ENCODE results near the gene TGFBR3.
"Not testable (repeated sequence)": the region's sequence is repeated elsewhere in the genome, so short reads cannot be mapped to it uniquely, and the experiment has no call there.

The TGFBR3 gene

GRCh38 chr1:91847851-91848250 is 38.1 kb downstream of the TGFBR3 start:
- no peak for DNase-seq

- DNase-seq: no peak
These were observed 39.3 kb downstream of the TGFBR3 start for GRCh38 chr1:91846639-91847013.

- no peak for DNase-seq
These were observed 39.8 kb downstream of the TGFBR3 start for GRCh38 chr1:91846007-91846638.

GRCh38 chr1:91844862-91845528 is 41.0 kb downstream of the TGFBR3 start:
- no peak for DNase-seq

GRCh38 chr1:91843843-91844242 is 42.1 kb downstream of the TGFBR3 start:
- DNase-seq: no peak

- DNase-seq: no peak
These were observed 43.4 kb downstream of the TGFBR3 start for GRCh38 chr1:91842563-91842962.

GRCh38 chr1:91842056-91842455 is 43.9 kb downstream of the TGFBR3 start:
- no peak for DNase-seq

GRCh38 chr1:91840276-91840675 is 45.7 kb downstream of the TGFBR3 start:
- not testable (repeated sequence) for DNase-seq

GRCh38 chr1:91836331-91837040 is 49.5 kb downstream of the TGFBR3 start:
- DNase-seq: no peak

- DNase-seq: no peak
These were observed 50.8 kb downstream of the TGFBR3 start for GRCh38 chr1:91835087-91835521.

- not testable (repeated sequence) for DNase-seq
These were observed 51.4 kb downstream of the TGFBR3 start for GRCh38 chr1:91834549-91834948.

GRCh38 chr1:91833946-91834345 is 52.0 kb downstream of the TGFBR3 start:
- no peak for DNase-seq

GRCh38 chr1:91831132-91831930 is 54.6 kb downstream of the TGFBR3 start:
- DNase-seq: no peak

- DNase-seq: no peak
These were observed 55.5 kb downstream of the TGFBR3 start for GRCh38 chr1:91830242-91831131.

- DNase-seq: no peak
These were observed 56.4 kb downstream of the TGFBR3 start for GRCh38 chr1:91829293-91830153.

- DNase-seq: no peak
These were observed 57.2 kb downstream of the TGFBR3 start for GRCh38 chr1:91828583-91829281.

GRCh38 chr1:91827459-91828321 is 58.3 kb downstream of the TGFBR3 start:
- DNase-seq: no peak

GRCh38 chr1:91827087-91827458 is 58.9 kb downstream of the TGFBR3 start:
- DNase-seq: no peak

GRCh38 chr1:91826649-91827048 is 59.3 kb downstream of the TGFBR3 start:
- no peak for DNase-seq

Measured in activated gamma-delta T cell (primary cell).